ENCODE measurements around the gene KIAA1191. TPM values are rescaled to one million over a fixed set of nuclear protein-coding genes. Genes with fewer than 3 reads are reported as not detected.
A peak's percentile ranks its signal among the peaks of the same experiment; 100 is the strongest.

KIAA1191 gene
- total and polyA plus RNA-seq, 2 of the 4 experiments (the other 2 are of a cell fraction): 114 to 124 TPM

DNA sequence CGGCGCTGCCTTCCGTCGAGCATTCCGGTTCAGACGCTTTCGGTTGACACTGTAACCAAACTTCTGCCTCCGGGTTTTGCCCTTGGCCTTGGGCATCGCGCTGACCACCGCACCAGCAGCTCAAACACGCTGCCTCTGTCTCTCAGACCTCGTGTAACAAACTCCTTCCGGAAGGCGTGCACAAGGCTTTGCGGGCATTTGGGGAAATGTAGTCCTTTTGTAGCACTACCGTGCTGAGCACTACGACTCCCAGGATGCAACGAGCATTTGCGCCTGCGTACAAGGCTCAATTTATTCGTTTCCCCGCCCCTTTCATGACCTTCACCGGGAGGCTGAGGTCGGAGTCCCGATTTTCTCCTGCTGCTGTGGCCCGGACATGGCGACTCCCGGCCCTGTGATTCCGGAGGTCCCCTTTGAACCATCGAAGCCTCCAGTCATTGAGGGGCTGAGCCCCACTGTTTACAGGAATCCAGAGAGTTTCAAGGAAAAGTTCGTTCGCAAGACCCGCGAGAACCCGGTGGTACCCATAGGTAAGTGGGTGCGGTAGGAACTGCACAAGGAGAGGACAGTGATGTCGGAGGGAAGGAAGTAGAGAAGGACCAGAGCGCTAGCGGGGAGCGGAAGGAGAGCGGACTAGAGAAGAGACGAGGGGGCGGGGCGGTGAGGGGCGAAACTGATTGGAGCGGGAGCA, 27.0 kb upstream of the KIAA1191 start, which contains the start of the genes HIGD2A and NOP16:
TSS of gene HIGD2A (plus strand) at position 308 of the 691 bp plus-strand sequence. CDS start at position 377, 69 bp downstream.
TSS of gene NOP16 (minus strand) at position 155 of the 691 bp plus-strand sequence. CDS start at position 96, 59 bp downstream.
- Histone ChIP-seq H2AK5ac (ENCODE audit: low read depth, low read length) (peak within 1 kb of the TSS; percentile 98), H3K4me1 (ENCODE audit: control insufficient read depth, insufficient read depth, low read length) (no peaks in the 10 kb centered on the region), H3K27me3 (ENCODE audit: control insufficient read depth, insufficient read depth, low read length) (no peaks in the 10 kb centered on the region), H2AK9ac (replicated peaks; ENCODE audit: low read depth, low read length, poor library complexity) (peak within 1 kb of the TSS; percentile 100), H3K18ac (ENCODE audit: low read depth, low read length) (peak within 1 kb of the TSS; percentile 31; the same call in 1 of the 2 replicates), H3K27ac (ENCODE audit: insufficient read depth, low read length) (peak within 1 kb of the TSS; percentile 95), H3K4ac (ENCODE audit: low read depth, low read length) (peak within 1 kb of the TSS; percentile 93), H2BK20ac (ENCODE audit: low read depth, low read length) (no peak within 1 kb of the TSS), H3K9ac (ENCODE audit: low read depth, low read length) (peak within 1 kb of the TSS; percentile 86), H3K9me3 (ENCODE audit: control insufficient read depth, insufficient read depth, low read length) (no peaks in the 10 kb centered on the region), H3K4me3 (ENCODE audit: insufficient read depth, low read depth, low read length) (peak within 1 kb of the TSS; percentile 73), H2BK5ac (ENCODE audit: low read depth, low read length, poor library complexity, severe bottlenecking) (peak within 1 kb of the TSS; percentile 83), H4K8ac (ENCODE audit: low read depth in 2 of 2, low read length in 2 of 2) (peak within 1 kb of the TSS; percentile 83 to 97), H2BK15ac (ENCODE audit: low read depth, low read length) (no peak within 1 kb of the TSS; the same call in 2 of the 3 replicates), H3K23ac (ENCODE audit: low read depth, low read length) (peak within 1 kb of the TSS; percentile 72; the same call in 1 of the 2 replicates), H4K5ac (ENCODE audit: low read depth, low read length) (peak within 1 kb of the TSS; percentile 95), H3K79me1 (ENCODE audit: low read depth in 1 of 2, low read length in 2 of 2) (peaks cover 9 to 49% of the 10 kb centered on the region in 2 experiments; a peak in 3 of 4 replicates), H2AFZ (replicated peaks; ENCODE audit: low read length, poor library complexity) (peak within 1 kb of the TSS; percentile 96), H3K36me3 (ENCODE audit: control insufficient read depth, insufficient read depth, low read length) (peaks cover 34% of the 10 kb centered on the region), H3K4me2 (ENCODE audit: low read depth, low read length) (peak within 1 kb of the TSS; percentile 95), H4K20me1 (ENCODE audit: insufficient read depth, low read length) (peaks cover 3% of the 10 kb centered on the region; the same call in 1 of the 2 replicates), H3K14ac (replicated peaks; ENCODE audit: low read depth, low read length) (peak within 1 kb of the TSS; percentile 93), H2BK120ac (ENCODE audit: low read depth, low read length) (peak within 1 kb of the TSS; percentile 66), H4K91ac (ENCODE audit: insufficient read depth, low read depth, low read length) (peak within 1 kb of the TSS; percentile 65), H3K56ac (ENCODE audit: extremely low read depth, insufficient read depth, low read length) (peak within 1 kb of the TSS; percentile 93), H3K9me1 (ENCODE audit: insufficient read depth, low read length) (no peaks in the 10 kb centered on the region; the same call in 1 of the 2 replicates)
- ChIA-PET POLR2A (ENCODE audit: unreplicated experiment) (interaction anchor here (0.6 kb wide), 1 partner anchor 17 kb away, joined by 5 read pairs; no protein-coding TSS in a partner anchor), CTCF (interaction anchor here (0.6 kb wide), 1 partner anchor 259 kb away, joined by 3 read pairs; no protein-coding TSS in a partner anchor)
- 0% methylated on average over 24 of the region's 47 CpGs; no CpG with 5 or more reads in 1 of the 2 experiments for WGBS, 2 experiments (ENCODE audit: extremely low coverage in 2 of 2, insufficient read length in 1 of 2)
- DNase-seq: peak; percentile 98
- BruUV-seq (replicated peaks): no TSS peak
- peak; percentile 93 for ATAC-seq (ENCODE audit: low read depth)
- intact Hi-C loops (cut with micrococcal nuclease): no loop called here
- in situ Hi-C loops (cut with MboI; ENCODE audit: low sequenced_read_pairs): no loop called here
- dilution Hi-C loops (cut with HindIII; ENCODE audit: low sequenced_read_pairs, unreplicated experiment): no loop called here
- TF ChIP-seq POLR2A (IDR thresholded peaks at IDR 0.05; ENCODE audit: low read depth, low read length) (peak; percentile 59), FOS (IDR thresholded peaks at IDR 0.05; ENCODE audit: low read depth, low read length) (0 out of 2 replicates have a peak, but pooled peaks have one; percentile 7), MAZ (IDR thresholded peaks at IDR 0.05; ENCODE audit: borderline replicate concordance, low read depth, low read length) (peak; percentile 92), RCOR1 (IDR thresholded peaks at IDR 0.05; ENCODE audit: insufficient replicate concordance, low read length) (no peak), MXI1 (IDR thresholded peaks at IDR 0.05; ENCODE audit: borderline replicate concordance, low read depth, low read length) (peak; percentile 100), RAD21 (IDR thresholded peaks at IDR 0.05; ENCODE audit: low read length) (no peak), BHLHE40 (IDR thresholded peaks at IDR 0.05; ENCODE audit: low read depth, low read length) (no peak), MAFK (IDR thresholded peaks at IDR 0.05; ENCODE audit: low read depth, low read length) (no peak), RFX5 (IDR thresholded peaks at IDR 0.05; ENCODE audit: low read depth, low read length) (no peak; the same call in 1 of the 2 replicates), NFE2L2 (IDR thresholded peaks at IDR 0.05; ENCODE audit: low read depth, low read length) (no peak), CHD1 (IDR thresholded peaks at IDR 0.05; ENCODE audit: low read depth, low read length) (no peak), SMC3 (IDR thresholded peaks at IDR 0.05; ENCODE audit: low read depth, low read length) (no peak), CEBPB (IDR thresholded peaks at IDR 0.05; ENCODE audit: low read depth, low read length) (no peak)
- TF ChIP-seq, protein P1, sequence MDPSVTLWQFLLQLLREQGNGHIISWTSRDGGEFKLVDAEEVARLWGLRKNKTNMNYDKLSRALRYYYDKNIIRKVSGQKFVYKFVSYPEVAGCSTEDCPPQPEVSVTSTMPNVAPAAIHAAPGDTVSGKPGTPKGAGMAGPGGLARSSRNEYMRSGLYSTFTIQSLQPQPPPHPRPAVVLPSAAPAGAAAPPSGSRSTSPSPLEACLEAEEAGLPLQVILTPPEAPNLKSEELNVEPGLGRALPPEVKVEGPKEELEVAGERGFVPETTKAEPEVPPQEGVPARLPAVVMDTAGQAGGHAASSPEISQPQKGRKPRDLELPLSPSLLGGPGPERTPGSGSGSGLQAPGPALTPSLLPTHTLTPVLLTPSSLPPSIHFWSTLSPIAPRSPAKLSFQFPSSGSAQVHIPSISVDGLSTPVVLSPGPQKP (IDR thresholded peaks at IDR 0.05; ENCODE audit: borderline replicate concordance, low read depth, low read length): no peak
- TF ChIP-seq, protein P2, sequence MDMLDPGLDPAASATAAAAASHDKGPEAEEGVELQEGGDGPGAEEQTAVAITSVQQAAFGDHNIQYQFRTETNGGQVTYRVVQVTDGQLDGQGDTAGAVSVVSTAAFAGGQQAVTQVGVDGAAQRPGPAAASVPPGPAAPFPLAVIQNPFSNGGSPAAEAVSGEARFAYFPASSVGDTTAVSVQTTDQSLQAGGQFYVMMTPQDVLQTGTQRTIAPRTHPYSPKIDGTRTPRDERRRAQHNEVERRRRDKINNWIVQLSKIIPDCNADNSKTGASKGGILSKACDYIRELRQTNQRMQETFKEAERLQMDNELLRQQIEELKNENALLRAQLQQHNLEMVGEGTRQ (IDR thresholded peaks at IDR 0.05; ENCODE audit: low read depth, low read length): peak; percentile 42; the same call in 1 of the 2 replicates

Measured in IMR-90 (cell line).